Stimulated activated CD4-positive, alpha-beta T cell treated with anti-CD3 and anti-CD28 coated beads, TNF-alpha, amount 100 ng/mL, for 48 hours (primary cell): ENCODE measurements around the gene EIPR1.

ENCODE experiments used
- DNase-seq, 3 donors: peaks; one replicate each; pipeline ENCODE4 v3.0.0-alpha.2; 2020; ENCODE audit warnings: low read depth in 3 of 3

EIPR1 gene

DNA sequence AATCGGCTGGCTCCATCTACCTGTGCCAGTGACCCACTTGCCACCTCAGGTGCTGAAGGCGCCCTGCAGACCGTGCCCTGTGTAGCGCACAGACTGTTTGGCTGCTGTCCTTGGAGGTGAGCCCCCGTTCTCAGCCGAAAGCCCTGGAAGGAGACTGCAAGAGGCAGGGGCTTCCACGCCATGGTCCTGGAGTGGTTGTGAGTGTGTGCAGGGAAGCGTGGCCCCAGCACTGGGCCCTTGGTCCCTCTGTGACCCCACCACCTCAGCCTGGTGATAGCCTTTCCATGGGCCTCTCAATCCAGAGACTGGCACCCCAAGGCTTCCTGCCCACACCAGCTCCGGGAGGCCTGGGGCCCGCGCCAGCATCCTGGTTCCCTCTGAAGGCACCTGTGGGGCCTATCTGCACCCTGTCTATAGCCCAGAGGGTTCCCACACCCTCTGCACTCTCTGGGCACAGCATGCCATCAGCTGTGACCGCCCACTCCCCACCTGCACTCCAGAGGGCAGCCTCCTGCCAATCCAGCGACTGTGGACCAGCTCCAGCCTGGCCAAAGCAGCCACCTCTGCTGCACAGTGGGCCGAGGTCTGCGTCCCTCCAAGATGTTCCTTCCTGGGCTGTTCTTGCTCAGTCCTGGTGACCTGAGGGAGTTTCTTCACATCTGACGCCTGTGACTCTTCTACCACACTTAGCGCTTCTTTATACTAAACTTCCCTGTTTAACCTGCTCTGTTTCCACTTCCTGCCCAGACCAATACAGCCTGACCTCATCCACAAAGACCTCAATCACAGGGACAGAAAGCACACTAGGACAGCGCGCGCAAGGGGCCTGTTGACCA is 109.5 kb downstream of the EIPR1 start:
- DNase-seq = no peak

DNA sequence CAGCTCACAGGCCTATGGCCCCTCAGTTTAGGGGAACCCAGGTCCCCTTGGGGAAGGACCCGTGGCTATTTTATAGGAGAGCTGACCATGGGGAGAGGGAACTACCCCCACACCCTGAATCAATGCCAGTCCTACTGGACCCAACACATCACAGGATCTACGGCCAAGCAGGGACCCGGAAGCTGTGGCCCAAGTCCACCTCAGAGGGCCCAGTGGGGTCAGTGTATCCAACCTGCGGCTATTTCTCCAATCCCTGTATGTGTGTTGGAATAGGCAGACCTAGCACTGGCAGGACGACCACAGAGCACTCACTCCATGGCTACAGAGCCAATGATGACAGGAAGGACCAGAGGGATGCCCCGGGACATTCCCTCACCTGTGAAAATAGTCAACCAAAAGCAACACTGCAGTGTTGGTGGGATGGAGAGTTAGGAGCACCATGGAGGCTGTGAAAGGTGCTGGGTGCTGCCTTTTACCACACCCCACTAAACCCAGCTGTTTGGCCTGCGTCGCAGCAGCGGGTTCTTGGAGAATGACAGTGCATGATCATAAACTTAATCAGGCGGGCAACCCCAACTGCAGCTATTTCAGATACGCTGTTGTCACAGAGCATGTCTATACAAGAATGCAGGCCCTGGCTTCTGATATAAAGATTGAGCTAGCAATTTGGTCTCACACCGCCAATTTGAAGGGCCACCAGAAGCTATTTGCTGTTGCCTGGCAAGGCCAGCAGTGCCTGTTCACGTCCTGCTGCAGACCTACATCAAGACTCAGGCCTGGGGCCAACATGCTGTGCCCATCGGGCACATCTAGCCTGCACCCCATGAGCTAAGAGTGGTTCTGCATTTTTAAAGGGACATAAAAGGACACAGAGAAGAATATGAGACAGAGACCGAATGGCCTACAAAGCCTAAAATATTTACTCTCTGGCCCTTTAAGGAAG is 110.4 kb downstream of the EIPR1 start:
- DNase-seq = no peak

DNA sequence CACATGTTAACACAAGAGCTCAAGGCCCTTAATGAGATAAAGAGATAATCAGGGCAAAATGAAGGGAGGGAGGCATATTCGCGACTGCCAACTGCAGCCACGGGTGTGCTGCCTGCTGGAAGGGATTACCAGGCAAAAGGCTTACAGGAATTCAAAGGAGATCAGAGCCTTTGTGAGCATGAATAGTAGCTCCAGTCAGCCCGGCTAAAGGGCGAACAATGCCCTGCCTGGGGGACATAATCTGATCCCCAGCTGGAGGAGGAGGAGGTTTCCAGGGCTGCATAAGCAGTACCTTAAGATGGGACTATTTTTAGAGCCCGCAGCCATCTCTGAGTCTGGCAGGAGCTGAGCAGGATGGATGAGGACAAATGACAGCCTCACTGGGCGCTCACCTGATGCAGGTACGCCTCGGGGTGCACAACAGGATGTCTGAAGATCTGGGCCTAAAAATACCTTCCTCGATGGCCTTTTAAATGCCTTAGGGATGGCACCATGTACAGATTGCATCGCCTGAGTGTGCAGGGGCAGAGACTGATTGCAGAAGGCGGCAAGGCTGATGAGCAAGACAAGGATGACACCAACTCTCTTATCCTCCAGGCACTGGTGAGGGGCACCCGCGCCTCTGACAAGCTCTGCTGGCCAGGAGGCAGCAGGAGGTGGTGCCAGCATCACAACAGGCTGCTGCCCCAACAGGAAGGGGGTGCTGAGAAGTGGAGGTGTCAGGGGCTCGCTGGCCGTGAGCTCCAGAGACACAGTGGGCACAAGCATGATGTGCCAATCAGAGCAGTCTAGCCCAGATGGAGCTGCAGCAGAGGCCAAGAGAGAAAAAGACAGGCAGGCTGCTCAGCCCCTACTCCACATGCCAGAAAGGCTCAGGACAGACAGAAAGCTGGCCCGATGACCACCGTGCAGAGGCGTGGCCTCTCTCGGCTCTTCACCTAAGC is 111.4 kb downstream of the EIPR1 start:
- DNase-seq = no peak

DNA sequence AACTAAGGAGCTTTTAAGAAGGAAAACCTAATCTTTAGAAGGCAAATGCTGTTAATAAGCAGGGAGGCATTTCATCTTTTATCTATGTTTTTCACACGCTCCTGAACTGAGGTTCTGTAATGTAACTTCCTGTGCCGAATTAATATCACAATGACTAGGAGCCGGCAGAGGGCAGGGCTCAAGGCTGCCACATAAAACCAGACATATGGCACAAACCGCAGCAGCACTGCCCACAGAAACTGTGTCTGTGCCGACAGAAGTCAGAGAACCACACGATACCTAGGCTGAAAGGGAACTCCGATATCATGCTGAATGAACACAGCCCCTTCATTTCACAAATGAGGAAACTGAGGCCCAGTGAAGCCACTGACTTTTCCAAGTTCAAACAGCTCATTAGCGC is 112.1 kb downstream of the EIPR1 start:
- DNase-seq = no peak

DNA sequence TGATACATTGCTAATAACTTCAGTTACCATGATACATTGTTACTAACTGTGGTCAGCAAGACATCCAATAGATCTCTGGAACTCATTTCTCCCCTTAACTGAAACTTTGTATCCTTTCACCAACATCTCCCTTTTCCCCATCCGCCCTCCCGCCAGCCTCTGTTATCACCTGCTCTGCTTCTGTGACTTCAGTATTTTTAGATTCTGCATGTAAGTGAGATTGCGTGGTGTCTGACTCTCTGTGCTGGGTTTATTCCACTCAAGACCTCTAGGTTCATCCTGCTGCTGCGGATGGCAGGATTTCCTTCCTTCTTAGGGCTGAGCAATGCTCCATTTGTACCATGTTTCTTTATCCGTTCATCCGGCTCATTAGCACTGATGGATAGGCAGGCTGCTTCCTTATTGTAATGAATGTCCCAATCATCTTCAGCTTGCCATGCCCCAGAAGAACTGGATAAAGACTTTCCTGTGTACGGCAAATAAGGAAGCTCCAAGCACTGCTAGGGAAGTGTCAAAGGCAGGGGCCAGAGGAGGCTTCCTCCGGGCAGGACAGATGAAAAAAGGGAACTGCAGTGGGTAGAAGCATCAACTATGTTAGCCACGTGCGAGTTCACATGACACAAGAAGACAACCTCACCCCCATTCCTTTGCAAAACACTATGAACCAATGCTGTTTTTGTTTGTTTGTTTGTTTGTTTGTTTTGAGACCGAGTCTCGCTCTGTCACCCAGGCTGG is 113.4 kb downstream of the EIPR1 start:
- DNase-seq = no peak

DNA sequence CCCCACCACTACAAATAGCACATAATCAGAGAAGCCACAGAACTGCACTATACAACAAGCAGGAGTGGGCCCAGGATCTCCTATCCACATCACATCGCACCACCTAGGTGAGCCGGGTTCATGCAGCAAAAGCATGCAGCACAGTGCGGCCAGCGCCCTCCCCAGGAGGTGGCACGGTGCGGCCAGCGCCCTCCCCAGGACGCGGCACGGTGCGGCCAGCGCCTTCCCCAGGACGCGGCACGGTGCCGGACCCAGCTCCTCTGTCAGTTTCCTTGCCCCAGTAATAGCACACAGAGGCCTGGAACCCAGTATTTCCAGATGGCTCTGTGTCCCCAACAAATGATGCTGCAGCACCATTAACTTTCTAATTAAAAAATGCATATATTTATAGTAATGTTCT is 114.1 kb downstream of the EIPR1 start:
- no peak for DNase-seq

DNA sequence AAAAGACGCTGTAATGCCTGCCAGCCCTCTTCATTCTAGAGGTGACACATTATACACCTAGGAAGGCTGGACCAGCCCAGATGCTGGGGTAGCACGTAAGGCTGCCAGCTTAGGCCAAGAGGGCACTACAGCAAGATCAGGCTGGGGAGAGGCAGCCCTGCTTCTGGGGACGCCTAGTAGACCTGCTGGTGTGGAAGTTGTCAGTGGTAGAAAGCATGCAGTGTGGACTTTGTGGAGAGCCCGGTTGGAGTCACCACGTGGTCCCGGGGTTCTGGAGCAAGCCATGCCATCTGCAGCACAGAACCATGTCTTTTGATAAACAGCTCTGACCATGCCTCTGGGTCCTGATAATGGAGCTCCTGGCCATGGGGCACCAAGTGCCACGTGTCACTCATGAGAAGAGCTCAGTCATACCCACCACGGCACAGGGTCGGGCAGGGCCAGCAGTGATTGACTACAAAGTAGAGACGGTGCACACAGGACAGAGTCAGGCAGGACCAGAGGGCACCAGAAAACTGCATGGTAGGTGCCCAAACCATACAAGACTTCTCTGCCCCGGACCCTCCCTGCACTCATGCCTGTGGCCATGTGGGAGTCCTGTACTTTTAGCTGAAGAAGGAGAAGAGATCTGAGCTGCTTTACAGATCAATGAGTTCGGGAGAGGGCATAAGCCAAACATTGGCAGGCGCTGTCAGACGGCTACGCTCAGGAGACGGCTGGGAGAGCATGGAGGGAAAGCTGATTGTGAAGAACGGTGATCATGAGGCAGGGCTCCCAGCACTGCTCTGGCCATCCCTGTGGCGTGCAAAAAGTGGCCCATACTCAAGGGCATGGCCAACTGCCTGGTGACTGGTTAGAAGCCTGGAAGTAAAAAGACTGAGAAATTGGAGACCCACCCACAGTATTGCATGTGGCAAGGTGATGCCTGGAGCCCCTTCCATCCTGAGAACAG is 114.9 kb downstream of the EIPR1 start:
- no peak for DNase-seq

DNA sequence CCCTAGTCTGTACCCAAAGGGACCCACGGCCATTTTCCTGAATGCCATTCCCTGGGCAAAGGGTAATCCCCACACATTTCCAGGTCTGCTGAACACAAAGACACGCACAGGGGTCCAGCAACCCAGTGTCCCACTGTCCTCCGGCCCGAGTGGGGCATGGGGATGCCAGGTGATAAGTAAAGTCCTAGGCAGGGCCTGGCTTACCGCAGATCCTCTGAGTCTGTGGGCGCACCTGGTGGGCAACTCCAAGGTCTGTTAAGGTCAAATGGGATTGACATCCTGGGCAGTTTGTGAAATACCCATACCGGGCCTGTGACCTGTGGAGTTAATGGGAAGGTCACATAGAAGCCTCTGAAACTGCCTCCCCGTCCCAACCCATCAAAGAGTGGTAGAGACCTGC is 116.1 kb downstream of the EIPR1 start:
- no peak for DNase-seq

DNA sequence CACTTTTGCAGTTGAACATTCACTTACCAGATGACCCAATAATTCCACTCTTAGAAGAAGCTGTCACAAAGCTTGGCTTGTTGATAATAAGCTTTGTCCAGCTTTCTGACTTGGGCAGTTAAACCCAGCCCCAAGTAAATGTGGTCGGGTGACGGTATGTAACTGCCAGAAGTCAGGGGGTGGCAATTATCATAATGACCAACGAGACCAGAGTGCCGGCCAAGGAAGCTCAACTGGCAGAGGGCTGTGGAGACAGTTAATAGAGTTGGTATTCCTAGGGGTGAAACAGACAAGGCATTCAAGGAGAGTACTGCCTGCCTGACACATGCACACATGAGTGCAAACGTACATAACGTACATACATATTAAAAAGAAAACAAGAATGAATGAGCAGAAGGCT is 116.7 kb downstream of the EIPR1 start:
- DNase-seq = no peak

DNA sequence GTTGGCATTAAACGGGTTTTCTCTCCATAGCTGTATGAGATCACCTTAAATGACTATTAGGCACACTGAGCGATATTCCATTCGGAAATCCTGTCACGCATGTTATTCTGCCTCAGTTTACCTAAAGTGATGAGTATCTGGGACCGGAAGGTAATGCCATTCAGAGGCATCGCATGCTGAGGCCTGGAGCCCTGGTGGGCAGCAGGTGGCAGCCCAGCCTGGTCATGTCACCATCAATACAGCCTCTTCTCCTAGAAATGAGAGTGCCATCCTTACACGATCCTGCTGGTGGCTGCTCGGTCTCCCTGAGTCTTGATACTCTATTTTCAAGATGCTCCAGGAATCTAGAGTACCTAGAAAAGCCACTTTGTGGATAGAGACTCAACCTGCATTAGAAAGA is 119.8 kb downstream of the EIPR1 start:
- DNase-seq = no peak

DNA sequence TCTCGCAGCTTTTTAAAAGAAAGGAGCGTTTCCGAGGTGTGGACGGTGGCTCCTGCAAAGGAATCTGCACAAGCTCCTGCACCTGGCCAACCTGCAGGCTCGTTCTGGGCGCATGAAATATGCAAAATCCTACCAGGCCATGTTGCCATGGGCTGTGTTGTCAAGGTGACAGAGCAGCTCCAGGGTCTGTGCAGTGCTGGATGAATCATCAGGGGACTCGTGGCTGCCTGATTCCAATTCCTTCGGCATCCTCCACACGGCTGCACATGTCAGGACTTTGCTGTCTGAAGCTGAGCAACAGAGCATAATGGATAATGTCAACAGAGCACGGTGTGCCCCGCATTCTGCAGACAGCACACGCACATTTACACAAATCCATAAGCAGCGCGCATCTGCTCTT is 120.5 kb downstream of the EIPR1 start:
- no peak for DNase-seq

DNA sequence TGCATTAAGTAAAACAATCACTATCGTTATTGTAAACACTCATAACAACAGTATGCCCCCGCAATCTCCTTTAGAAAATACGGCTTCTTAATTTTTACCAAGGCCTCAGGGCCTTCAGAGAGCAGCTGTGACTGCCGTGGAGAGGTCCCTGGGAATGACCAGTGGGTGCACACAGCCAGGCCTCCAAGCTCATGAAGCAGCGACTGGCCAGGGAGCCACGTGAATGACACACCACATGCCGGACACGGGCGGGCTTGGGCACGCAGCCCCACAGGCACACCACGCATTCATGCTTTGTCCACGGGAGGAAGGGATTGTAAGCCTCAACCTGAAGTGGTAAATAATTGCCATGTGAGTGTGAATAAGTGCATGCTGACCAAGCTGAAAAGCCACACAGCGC is 121.0 kb downstream of the EIPR1 start:
- DNase-seq = no peak

DNA sequence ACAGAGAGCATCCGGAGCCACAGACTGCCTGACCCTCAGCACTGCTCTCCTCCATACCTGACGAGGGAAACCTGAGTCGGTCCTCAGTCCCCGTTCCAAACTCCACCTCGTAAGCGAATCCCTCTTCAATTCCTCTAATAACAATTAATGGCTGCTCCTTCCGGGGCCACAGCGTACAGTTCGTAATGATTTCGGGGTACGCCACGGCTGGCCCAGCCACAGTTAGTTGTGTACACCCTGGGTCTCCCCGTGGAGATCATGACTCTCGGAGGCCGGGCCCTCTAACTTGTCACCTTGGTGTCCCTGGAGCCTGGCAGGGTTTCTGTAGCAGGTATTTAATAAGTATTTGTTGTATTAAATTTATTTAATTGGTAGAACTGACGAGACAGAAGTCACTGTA is 121.5 kb downstream of the EIPR1 start:
- no peak for DNase-seq

DNA sequence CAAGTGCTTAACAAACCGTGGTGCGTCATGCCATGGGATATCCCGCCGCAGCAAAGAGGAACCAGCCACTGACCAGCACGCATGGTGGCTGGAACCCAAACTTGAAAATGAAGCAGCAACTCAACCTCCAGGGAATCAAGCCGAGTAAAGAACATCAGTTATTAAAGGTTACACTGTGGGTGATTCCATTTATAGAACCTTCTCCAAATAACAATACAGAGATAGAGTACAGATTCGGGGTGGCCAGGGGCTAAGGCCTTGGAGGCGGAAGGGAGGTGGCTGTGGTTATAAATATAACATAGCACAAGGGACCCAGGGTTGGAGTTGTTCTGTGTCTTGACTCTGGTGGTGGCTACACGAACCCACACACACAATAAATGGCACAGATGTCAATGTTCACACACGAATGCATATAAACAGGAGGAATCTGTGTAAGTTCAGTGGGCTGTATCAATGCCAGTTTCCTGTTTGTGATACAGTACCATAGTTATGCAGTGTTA is 123.1 kb downstream of the EIPR1 start:
- DNase-seq = no peak

DNA sequence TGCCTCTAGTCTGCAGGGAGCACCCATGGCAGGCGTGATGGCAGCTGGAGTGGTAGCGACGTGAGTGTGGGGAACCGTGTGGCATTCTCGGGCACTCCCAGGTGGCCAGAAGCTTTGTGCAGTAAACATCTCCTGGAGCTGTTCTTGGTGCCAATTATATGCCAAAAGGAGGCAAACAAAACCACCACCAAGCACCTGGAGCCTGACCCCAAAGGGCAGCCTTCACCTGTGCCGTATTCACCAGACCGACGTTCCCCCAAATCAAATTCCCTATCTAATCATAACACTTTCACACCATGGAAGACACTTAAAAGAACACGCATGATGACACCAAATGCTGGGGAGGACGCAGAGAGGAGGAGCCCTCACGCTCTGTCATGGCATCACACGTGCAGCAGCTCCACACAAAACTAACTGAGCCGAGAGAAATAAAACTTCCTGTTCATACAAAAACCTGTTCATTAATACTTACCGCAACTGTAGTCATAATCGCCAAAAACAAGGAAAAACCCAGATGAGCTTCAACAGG is 123.6 kb downstream of the EIPR1 start:
- DNase-seq = no peak

DNA sequence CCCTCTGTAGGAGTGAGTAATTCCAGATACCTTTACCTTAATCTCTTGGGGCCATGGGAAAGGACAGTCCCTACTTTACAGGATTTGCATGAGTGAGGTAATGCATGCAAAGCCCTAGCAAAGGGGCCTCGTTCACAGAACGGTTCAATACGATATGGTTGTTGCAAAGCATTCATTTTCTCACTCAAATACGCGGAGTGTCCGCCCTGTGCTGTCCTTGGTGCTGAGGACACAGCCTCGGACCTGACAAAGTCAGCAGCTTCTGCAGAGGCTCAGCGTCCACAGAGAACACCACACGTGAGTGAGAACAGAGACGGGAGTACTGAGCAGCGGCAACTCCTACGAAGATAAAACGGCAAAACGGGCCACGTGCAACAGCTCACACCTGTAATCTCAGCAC is 125.7 kb downstream of the EIPR1 start:
- no peak for DNase-seq

DNA sequence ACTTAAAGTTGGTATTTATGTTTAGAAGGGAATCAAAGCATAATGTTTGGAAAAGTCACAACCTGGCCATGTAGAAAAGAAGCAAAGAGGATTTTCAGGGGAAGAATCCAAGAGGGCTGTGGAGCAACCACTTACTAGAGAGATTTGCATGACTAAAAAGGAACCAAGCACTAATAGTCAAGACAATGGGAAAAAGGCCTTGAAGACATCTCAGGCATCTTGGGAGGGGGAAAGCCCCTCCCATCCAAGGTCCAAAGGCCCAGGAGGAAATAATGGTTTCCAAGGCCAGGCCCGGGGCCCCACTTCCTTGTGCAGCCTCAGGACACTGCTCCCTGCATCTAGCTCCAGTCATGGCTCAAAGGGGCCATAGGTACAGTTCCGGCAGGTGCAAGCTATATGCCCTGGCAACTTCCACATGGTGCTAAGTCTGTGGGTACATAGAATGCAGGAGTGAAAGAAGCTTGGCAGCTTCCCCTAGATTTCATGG is 128.1 kb downstream of the EIPR1 start:
- no peak for DNase-seq

DNA sequence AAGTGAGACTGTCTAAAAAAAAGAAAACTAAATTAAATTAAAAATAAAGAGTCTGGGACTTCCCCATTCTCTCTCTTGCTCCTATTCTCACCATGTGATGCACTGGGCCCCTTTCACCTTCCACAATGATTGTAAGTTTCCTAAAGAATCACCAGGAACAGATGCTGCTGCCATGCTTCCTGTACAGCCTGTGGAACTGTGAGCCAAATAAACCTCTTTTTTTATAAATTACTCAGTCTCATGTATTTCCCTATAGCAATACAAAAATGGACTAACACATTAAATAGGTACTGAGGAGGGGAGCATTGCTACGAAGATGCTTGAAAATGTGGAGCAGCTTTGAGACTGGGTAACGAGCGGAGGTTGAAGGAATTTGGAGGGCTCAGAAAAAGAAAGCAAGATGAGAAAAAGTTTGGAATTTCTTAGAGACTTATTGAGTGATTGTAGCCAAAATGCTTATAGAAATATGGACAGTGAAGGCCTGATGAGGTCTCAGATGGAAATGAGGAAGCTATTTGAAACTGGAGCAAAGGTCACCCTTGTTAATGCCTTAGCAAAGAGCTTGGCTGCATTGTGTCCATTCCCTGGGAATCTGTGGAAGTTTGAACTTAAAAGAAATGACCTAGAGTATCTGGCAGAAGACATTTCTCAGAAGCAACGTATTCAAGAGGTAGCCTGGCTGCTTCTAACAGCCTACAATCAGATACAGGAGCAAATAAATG is 128.7 kb downstream of the EIPR1 start:
- DNase-seq = no peak
